ENCODE data around the gene EVX2. TPM values are rescaled to one million over a fixed set of nuclear protein-coding genes. Genes with fewer than 3 reads are reported as not detected.

EVX2 gene
- total RNA-seq, 1 donor: not detected

- Histone ChIP-seq H2AFZ (ENCODE audit: low read length) (no peak within 1 kb of the TSS), H3K36me3 (ENCODE audit: insufficient read depth, low read length) (no peaks in the 10 kb centered on the region), H3K4me2 (ENCODE audit: insufficient read depth, low read length) (no peak within 1 kb of the TSS), H3K79me2 (ENCODE audit: insufficient read depth, low read length) (no peaks in the 10 kb centered on the region), H3K27me3 (ENCODE audit: insufficient read depth, low read length) (peaks cover 90% of the 10 kb centered on the region), H3K4me1 (ENCODE audit: insufficient read depth, low read length) (peaks cover 3% of the 10 kb centered on the region), H3K27ac (ENCODE audit: low read depth, low read length) (no peak within 1 kb of the TSS), H3K9me3 (ENCODE audit: low read depth, low read length) (no peaks in the 10 kb centered on the region), H4K20me1 (ENCODE audit: insufficient read depth, low read length) (no peaks in the 10 kb centered on the region), H3K4me3 (ENCODE audit: insufficient read depth, low read length) (peak within 1 kb of the TSS; percentile 19)
- TF ChIP-seq CTCF (IDR thresholded peaks at IDR 0.05; ENCODE audit: extremely low read depth, low read depth, low read length): no peak
- peak; percentile 93 for DNase-seq (ENCODE audit: insufficient read length, low spot score, missing footprints)
Measured at GRCh38 chr2:176106581-176107539, 23.1 kb upstream of the EVX2 start, which contains the start of gene HOXD11. TSS of gene HOXD11 (plus strand) at chr2:176107280. CDS start at chr2:176107356, 76 bp downstream.

GRCh38 chr2:176105730-176106580 lies 22.2 kb upstream of the EVX2 start:
- no peak overlapping the region for H3K4me3 ChIP-seq (ENCODE audit: insufficient read depth, low read length)
- no peak for DNase-seq (ENCODE audit: insufficient read length, low spot score, missing footprints)
- H3K4me2 ChIP-seq (ENCODE audit: insufficient read depth, low read length): no peak overlapping the region
- peaks cover 3% of the 10 kb centered on the region for H3K4me1 ChIP-seq (ENCODE audit: insufficient read depth, low read length)
- no peak overlapping the region for H2AFZ ChIP-seq (ENCODE audit: low read length)
- no peaks in the 10 kb centered on the region for H3K36me3 ChIP-seq (ENCODE audit: insufficient read depth, low read length)
- H3K9me3 ChIP-seq (ENCODE audit: low read depth, low read length): no peaks in the 10 kb centered on the region
- H4K20me1 ChIP-seq (ENCODE audit: insufficient read depth, low read length): peaks cover under 1% of the 10 kb centered on the region
- no peak for TF ChIP-seq CTCF (IDR thresholded peaks at IDR 0.05; ENCODE audit: extremely low read depth, low read depth, low read length)
- H3K27ac ChIP-seq (ENCODE audit: low read depth, low read length): no peak overlapping the region
- H3K79me2 ChIP-seq (ENCODE audit: insufficient read depth, low read length): no peaks in the 10 kb centered on the region
- H3K27me3 ChIP-seq (ENCODE audit: insufficient read depth, low read length): peaks cover 91% of the 10 kb centered on the region

- peaks cover 3% of the 10 kb centered on the region for H3K4me1 ChIP-seq (ENCODE audit: insufficient read depth, low read length)
- no peak overlapping the region for H2AFZ ChIP-seq (ENCODE audit: low read length)
- no peak overlapping the region for H3K4me3 ChIP-seq (ENCODE audit: insufficient read depth, low read length)
- peaks cover 91% of the 10 kb centered on the region for H3K27me3 ChIP-seq (ENCODE audit: insufficient read depth, low read length)
- no peaks in the 10 kb centered on the region for H3K36me3 ChIP-seq (ENCODE audit: insufficient read depth, low read length)
- H3K9me3 ChIP-seq (ENCODE audit: low read depth, low read length): no peaks in the 10 kb centered on the region
- H3K79me2 ChIP-seq (ENCODE audit: insufficient read depth, low read length): no peaks in the 10 kb centered on the region
- peak overlapping the region; percentile 50 for H3K4me2 ChIP-seq (ENCODE audit: insufficient read depth, low read length)
- TF ChIP-seq CTCF (IDR thresholded peaks at IDR 0.05; ENCODE audit: extremely low read depth, low read depth, low read length): no peak
- H3K27ac ChIP-seq (ENCODE audit: low read depth, low read length): no peak overlapping the region
- DNase-seq (ENCODE audit: insufficient read length, low spot score, missing footprints): peak; percentile 87
- H4K20me1 ChIP-seq (ENCODE audit: insufficient read depth, low read length): peaks cover 3% of the 10 kb centered on the region
Measured at GRCh38 chr2:176105078-176105729, 21.4 kb upstream of the EVX2 start.

Data from osteoblast (primary cell).